HG02759 (cell line): ENCODE data around the gene DCAF16.
A peak's percentile ranks its signal among the peaks of the same experiment; 100 is the strongest.
"Not testable (repeated sequence)": the region's sequence is repeated elsewhere in the genome, so short reads cannot be mapped to it uniquely, and the experiment has no call there.

Experiments
- ATAC-seq: cut with Tn5 transposase; IDR thresholded peaks from one replicate; pipeline ENCODE4 v1.9.1; 2021; ENCODE audit warnings: mild to moderate bottlenecking, moderate library complexity; ENCODE audit not compliant: unreplicated experiment

Gene DCAF16

DNA sequence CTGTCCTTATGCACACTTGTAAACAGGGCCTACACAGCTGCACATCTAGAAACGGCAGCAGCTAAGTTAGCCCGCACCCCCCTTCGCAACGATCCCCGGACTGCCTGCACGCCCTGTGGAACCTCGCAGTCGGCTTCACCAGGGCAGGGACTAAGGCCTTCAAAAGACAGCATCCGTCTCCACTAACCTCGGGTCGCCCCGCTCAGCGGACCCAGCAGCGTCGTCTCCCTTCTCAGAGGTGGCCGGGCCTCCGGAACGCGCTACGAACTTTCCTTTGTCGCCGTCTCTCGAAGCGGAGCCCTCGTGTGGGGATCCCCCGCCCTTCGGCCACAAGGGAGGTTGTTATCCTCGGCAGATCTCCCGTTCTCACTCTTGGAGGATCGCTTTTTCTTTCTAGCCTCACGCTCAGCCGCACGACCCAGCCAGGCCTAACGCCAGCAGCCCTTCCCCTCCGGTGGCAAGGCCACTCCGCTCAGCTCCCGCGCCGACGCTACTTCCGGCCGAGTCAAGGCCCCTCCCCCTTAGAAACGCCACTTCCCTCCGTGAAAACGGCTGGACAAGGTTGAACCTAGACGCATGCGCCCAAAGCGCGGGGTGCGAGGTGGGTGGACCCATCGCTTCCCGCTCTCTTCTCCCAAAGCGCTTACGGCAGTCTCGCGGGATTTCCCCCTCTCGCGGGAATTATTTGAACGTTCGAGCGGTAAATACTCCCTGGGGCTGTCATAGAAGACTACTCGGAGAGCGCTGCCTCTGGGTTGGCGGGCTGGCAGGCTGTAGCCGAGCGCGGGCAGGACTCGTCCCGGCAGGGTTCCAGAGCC, at the start of gene DCAF16, which contains the start of gene NCAPG:
TSS of gene DCAF16 (minus strand) at position 498 of the 818 bp plus-strand sequence. CDS start 6,616 bp downstream, outside the sequence.
TSS of gene NCAPG (plus strand) at position 720 of the 818 bp plus-strand sequence. CDS start 99 bp downstream, outside the sequence.
- ATAC-seq: peak; percentile 91

- no peak for ATAC-seq
Observed at GRCh38 chr4:17859793-17860406, 49.3 kb upstream of the DCAF16 start.

- no peak for ATAC-seq
Observed at GRCh38 chr4:17854036-17854435, 43.5 kb upstream of the DCAF16 start.

GRCh38 chr4:17851959-17852358, 41.4 kb upstream of the DCAF16 start:
- no peak for ATAC-seq

DNA sequence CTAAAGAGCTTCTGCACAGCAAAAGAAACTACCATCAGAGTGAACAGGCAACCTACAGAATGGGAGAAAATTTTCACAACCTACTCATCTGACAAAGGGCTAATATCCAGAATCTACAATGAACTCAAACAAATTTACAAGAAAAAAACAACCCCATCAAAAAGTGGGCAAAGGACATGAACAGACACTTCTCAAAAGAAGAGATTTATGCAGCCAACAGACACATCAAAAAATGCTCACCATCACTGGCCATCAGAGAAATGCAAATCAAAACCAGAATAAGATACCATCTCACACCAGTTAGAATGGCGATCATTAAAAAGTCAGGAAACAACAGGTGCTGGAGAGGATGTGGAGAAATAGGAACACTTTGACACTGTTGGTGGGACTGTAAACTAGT, 39.7 kb upstream of the DCAF16 start:
- ATAC-seq: not testable (repeated sequence)

GRCh38 chr4:17846266-17846665, 35.7 kb upstream of the DCAF16 start:
- ATAC-seq: no peak

- no peak for ATAC-seq
Observed at GRCh38 chr4:17823871-17824669, 13.5 kb upstream of the DCAF16 start.

GRCh38 chr4:17817027-17817426, 6.5 kb upstream of the DCAF16 start:
- peak; percentile 81 for ATAC-seq

GRCh38 chr4:17816142-17816541, 5.6 kb upstream of the DCAF16 start:
- ATAC-seq: no peak

DNA sequence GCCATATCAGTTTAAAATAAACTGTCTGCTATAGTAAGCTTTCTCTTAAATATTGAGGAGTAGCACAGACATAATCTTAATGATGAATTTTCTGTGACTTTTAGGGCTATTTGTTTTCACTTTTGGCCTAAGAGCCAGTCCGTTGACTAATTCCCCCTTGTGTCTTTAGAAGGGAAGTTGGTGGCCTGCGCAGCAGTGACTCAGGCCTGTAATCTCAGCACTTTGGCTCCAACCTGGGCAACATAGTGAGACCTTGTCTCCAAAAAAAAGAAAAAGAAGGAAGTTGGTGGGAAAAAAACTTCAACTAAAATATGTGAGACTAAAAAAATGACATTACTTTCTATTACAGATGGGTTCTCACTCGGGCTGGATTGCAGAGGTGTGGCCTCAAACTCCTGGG, 3.6 kb upstream of the DCAF16 start:
- no peak for ATAC-seq

GRCh38 chr4:17812801-17813200, 2.2 kb upstream of the DCAF16 start:
- ATAC-seq: no peak

GRCh38 chr4:17812125-17812524, 1.6 kb upstream of the DCAF16 start:
- no peak for ATAC-seq

- peak; percentile 32 for ATAC-seq
Observed at GRCh38 chr4:17811078-17811603, 584 bp upstream of the DCAF16 start.

GRCh38 chr4:17809667-17810066, 890 bp downstream of the DCAF16 start:
- ATAC-seq: no peak

- no peak for ATAC-seq
Observed at GRCh38 chr4:17807446-17807845, 3.1 kb downstream of the DCAF16 start.

DNA sequence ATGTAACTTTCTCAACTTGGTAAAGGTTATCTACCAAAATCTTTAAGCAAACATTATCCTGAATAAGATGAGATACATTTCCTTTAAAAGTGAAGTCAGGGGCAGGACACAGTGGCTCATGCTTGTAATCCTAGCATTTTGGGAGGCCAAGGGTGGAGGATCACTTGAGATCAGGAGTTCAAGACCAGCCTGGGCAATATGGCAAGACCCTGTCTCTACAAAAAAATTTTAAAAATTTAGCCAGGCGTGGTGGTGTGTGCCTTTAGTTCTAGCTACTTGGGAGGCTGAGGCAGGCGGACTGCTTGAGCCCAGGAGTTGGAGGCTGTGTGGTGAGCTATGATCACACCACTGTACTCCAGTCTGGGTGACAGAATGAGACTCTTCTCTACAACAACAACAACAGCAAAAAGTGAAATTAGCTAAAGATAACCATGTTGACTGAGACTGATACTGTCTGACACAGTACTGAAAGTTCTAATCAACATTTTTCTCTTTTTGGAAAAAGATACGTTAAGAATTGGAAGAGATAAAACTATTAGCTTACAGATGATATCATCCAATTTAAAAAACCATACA, 4.9 kb downstream of the DCAF16 start:
- no peak for ATAC-seq

DNA sequence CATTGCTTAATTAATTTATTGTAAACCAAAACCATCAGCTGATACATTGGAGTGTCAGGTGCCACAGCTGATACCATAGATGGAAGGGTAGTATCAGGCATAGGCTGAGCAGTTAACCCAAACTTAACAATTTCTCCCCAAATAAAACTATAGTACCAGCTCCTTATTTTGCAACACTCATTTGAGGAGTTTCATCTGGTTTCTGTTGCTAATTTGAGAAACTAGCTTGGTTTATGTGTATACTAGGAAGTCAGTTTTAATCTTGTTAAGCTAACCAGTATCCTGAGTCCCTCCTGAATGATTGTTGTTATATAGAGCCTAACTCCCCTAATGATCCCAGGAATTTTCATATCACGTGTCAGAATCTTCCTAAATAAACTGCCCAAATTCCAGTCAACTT, 12.7 kb downstream of the DCAF16 start:
- no peak for ATAC-seq

DNA sequence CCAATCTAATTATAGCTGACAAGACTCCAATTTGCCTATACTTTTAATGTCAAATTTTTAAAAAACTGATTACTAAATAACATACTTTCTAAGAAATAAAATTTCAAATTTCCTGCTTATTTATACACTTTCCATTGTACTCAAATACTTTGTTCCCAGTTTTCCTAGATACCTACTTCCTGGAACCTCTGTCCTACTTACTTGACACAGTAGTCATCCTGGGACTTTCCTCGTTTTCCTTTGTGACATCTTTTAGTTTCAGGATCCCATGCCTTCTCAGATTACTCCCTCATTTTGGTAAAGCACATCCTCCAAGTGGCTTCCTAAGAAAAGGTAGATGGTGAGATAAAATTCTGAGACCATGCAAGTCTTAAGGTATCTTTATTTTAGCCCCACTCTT, 15.8 kb downstream of the DCAF16 start:
- ATAC-seq: no peak

DNA sequence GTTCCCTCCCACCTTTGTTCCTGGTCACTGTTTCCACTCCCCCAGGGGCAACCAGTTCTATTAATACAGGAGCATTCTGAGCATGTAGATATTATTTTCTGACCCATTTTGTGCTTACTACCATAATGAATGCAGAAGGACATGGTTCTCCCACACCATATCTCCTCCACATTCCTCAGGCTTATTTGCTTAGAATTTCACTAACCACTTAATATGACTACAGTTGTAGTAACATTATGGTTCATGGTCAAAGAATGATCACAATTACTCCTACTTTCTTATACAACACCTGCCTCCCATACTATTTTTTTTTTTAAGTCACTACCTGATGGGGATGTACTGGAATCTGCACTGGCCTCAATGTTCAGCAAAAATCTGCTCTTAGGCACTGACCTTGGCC, 21.6 kb downstream of the DCAF16 start:
- no peak for ATAC-seq

DNA sequence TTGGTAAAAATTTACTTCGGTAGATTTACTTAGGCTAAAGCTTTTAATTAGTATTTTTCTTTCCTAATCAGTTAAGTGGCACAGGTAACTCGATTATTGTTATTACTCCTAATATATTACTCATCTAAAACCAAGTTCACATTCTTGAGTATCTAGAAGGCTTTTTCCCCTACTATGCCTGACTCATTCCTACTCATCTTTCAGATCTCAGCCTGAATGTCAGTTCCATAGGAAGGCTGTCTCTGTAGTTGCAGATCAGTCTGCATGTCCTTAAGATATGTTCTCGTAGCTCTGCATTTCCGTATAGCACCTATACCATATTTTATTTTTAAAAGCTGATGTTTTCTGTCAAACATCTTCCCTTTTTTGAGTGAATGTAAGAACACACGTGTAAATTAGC, 23.2 kb downstream of the DCAF16 start:
- ATAC-seq: no peak

DNA sequence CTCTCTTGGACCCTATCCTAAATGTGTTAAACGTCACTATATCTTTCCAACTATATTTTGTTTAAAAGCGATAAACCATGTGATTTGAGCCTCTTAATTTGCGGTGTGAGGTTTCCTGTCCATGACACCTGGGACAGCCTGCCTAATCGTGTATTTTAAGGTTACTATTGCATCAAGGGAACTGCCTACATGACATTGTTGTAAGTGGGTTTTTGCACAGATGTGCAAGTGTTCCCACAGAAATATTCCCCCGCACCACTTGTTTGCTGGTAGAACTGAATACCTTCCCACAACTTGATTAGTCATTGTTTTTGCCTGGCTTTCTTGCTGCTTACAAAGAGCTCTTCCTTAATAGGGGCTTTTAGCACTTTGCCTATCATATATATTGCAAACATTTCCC, 24.0 kb downstream of the DCAF16 start:
- ATAC-seq: peak; percentile 44
